Measurements from ENCODE around the gene KCNS1.

Gene KCNS1

GRCh38 chr20:45105317-45105716, 4.4 kb upstream of the KCNS1 start:
- DNase-seq, result no peak

GRCh38 chr20:45104786-45105185, 3.9 kb upstream of the KCNS1 start:
- no peak for DNase-seq

- no peak for DNase-seq
Observed at GRCh38 chr20:45103072-45103471, 2.1 kb upstream of the KCNS1 start.

- DNase-seq, result no peak
Observed at GRCh38 chr20:45101333-45101850, 465 bp upstream of the KCNS1 start.

GRCh38 chr20:45098103-45098773, 2.7 kb downstream of the KCNS1 start:
- DNase-seq, result no peak

GRCh38 chr20:45097485-45098102, 3.3 kb downstream of the KCNS1 start:
- peak in 1 of 4 experiments; percentile 8 for DNase-seq

- DNase-seq, result no peak
Observed at GRCh38 chr20:45096781-45097180, 4.1 kb downstream of the KCNS1 start.

- DNase-seq, result peak; percentile 18 to 35 (median 27)
Observed at GRCh38 chr20:45095805-45096238, 5.1 kb downstream of the KCNS1 start.

- DNase-seq, result no peak
Observed at GRCh38 chr20:45094864-45095574, 5.9 kb downstream of the KCNS1 start.

- DNase-seq, result no peak
Observed at GRCh38 chr20:45094201-45094600, 6.7 kb downstream of the KCNS1 start.

GRCh38 chr20:45092898-45093297, 8.0 kb downstream of the KCNS1 start:
- no peak for DNase-seq

- no peak for DNase-seq
Observed at GRCh38 chr20:45091366-45091765, 9.6 kb downstream of the KCNS1 start.

- DNase-seq, result no peak
Observed at GRCh38 chr20:45090481-45090880, 10.4 kb downstream of the KCNS1 start.

GRCh38 chr20:45088247-45088646, 12.7 kb downstream of the KCNS1 start:
- no peak for DNase-seq

GRCh38 chr20:45087814-45088213, 13.1 kb downstream of the KCNS1 start:
- no peak for DNase-seq

- DNase-seq, result no peak
Observed at GRCh38 chr20:45087097-45087790, 13.7 kb downstream of the KCNS1 start.

- no peak for DNase-seq
Observed at GRCh38 chr20:45085867-45086266, 15.1 kb downstream of the KCNS1 start.

- no peak for DNase-seq
Observed at GRCh38 chr20:45085289-45085688, 15.6 kb downstream of the KCNS1 start.

- no peak for DNase-seq
Observed at GRCh38 chr20:45083127-45083526, 17.8 kb downstream of the KCNS1 start.

GRCh38 chr20:45082468-45082867, 18.5 kb downstream of the KCNS1 start:
- no peak for DNase-seq

GRCh38 chr20:45080867-45081624, 19.9 kb downstream of the KCNS1 start:
- DNase-seq, result no peak

GRCh38 chr20:45077559-45077958, 23.4 kb downstream of the KCNS1 start:
- no peak for DNase-seq
